Mucosa of rectum (tissue), 2 donors: ENCODE data around the gene SP6.

Experiments
- H3K27ac ChIP-seq, 2 donors: one replicate each; pipeline ENCODE4 v1.7.0; 2013; ENCODE audit warnings: inconsistent platforms in 2 of 2, low read depth in 2 of 2, low read length in 2 of 2
- H3K27me3 ChIP-seq, 2 donors: one replicate each; pipeline ENCODE4 v1.7.0; 2013; ENCODE audit warnings: low read length in 2 of 2; ENCODE audit not compliant: control insufficient read depth in 2 of 2, insufficient read depth in 2 of 2
- H3K36me3 ChIP-seq, 2 donors: one replicate each; pipeline ENCODE4 v1.7.0; 2013; ENCODE audit warnings: low read length in 2 of 2; ENCODE audit not compliant: control insufficient read depth in 2 of 2, insufficient read depth in 2 of 2
- H3K4me1 ChIP-seq, 2 donors: one replicate each; pipeline ENCODE4 v1.7.0; 2013; ENCODE audit warnings: low read length in 2 of 2, mild to moderate bottlenecking in 1 of 2; ENCODE audit not compliant: control insufficient read depth in 2 of 2, insufficient read depth in 2 of 2
- H3K4me3 ChIP-seq, 2 donors: one replicate each; pipeline ENCODE4 v1.7.0; 2013; ENCODE audit warnings: low read length in 2 of 2
- H3K9ac ChIP-seq, 2 donors: one replicate each; pipeline ENCODE4 v1.7.0; 2013; ENCODE audit warnings: low read length in 2 of 2, low read depth in 1 of 2, mild to moderate bottlenecking in 1 of 2
- H3K9me3 ChIP-seq, 2 donors: one replicate each; pipeline ENCODE4 v1.7.0; 2013; ENCODE audit warnings: low read length in 2 of 2; ENCODE audit not compliant: control insufficient read depth in 2 of 2
- donor health status: healthy.
- donor health status: Normal muscosa, but diverticular disease.

The SP6 gene

GRCh38 chr17:47836601-47837000 is 14.4 kb downstream of the SP6 start:
- Histone ChIP-seq H3K4me1 (peaks cover 17 to 19% of the 10 kb centered on the region in 2 donors), H3K9ac (no peak overlapping the region), H3K4me3 (no peak overlapping the region), H3K36me3 (peaks cover 12 to 17% of the 10 kb centered on the region in 2 donors), H3K27ac (no peak overlapping the region), H3K9me3 (no peaks in the 10 kb centered on the region), H3K27me3 (no peaks in the 10 kb centered on the region)

- no peak overlapping the region for H3K27ac ChIP-seq
Observed at GRCh38 chr17:47834756-47835155, 16.2 kb downstream of the SP6 start.

GRCh38 chr17:47831934-47832327 is 19.0 kb downstream of the SP6 start:
- H3K9ac ChIP-seq: peak overlapping the region; percentile 49 to 90
- peak overlapping the region; percentile 93 to 96 for H3K4me3 ChIP-seq
- H3K9me3 ChIP-seq: no peaks in the 10 kb centered on the region
- H3K27ac ChIP-seq: peak overlapping the region in 1 of 2 donors; percentile 43
- peaks cover 15 to 17% of the 10 kb centered on the region in 2 donors for H3K4me1 ChIP-seq
- no peaks in the 10 kb centered on the region for H3K27me3 ChIP-seq
- peaks cover 15 to 24% of the 10 kb centered on the region in 2 donors for H3K36me3 ChIP-seq

More at GRCh38 chr17:47834756-47835155, 16.2 kb downstream of the SP6 start:
- Histone ChIP-seq H3K36me3 (peaks cover 12 to 17% of the 10 kb centered on the region in 2 donors), H3K27me3 (no peaks in the 10 kb centered on the region), H3K9me3 (no peaks in the 10 kb centered on the region), H3K9ac (no peak overlapping the region), H3K4me3 (no peak overlapping the region), H3K4me1 (peaks cover 15 to 17% of the 10 kb centered on the region in 2 donors)

GRCh38 chr17:47831003-47831933 is 19.7 kb downstream of the SP6 start, which contains the start of the genes LRRC46 and MRPL10:
TSS of gene LRRC46 (plus strand) at chr17:47831670. CDS start at chr17:47831990, 320 bp downstream.
TSS of gene MRPL10 (minus strand) at chr17:47831541. CDS start at chr17:47831511, 30 bp downstream.
- Histone ChIP-seq H3K9me3 (no peaks in the 10 kb centered on the region), H3K36me3 (peaks cover 20 to 27% of the 10 kb centered on the region in 2 donors), H3K4me1 (peaks cover 15 to 17% of the 10 kb centered on the region in 2 donors), H3K27ac (peak within 1 kb of the TSS; percentile 81 to 83), H3K9ac (peak within 1 kb of the TSS; percentile 79 to 90), H3K4me3 (peak within 1 kb of the TSS; percentile 93 to 96), H3K27me3 (no peaks in the 10 kb centered on the region)

- Histone ChIP-seq H3K9me3 (no peaks in the 10 kb centered on the region), H3K36me3 (peaks cover 19 to 24% of the 10 kb centered on the region in 2 donors), H3K9ac (peak overlapping the region; percentile 79 to 90), H3K27ac (peak overlapping the region; percentile 81 to 83), H3K4me3 (peak overlapping the region; percentile 93 to 96), H3K27me3 (no peaks in the 10 kb centered on the region), H3K4me1 (peaks cover 15 to 17% of the 10 kb centered on the region in 2 donors)
Observed at GRCh38 chr17:47830396-47831002, 20.5 kb downstream of the SP6 start.

- H3K9ac ChIP-seq: no peak overlapping the region
- H3K4me1 ChIP-seq: peaks cover 15 to 17% of the 10 kb centered on the region in 2 donors
- peak overlapping the region in 1 of 2 donors; percentile 81 for H3K27ac ChIP-seq
- no peaks in the 10 kb centered on the region for H3K9me3 ChIP-seq
- H3K36me3 ChIP-seq: peaks cover 23 to 28% of the 10 kb centered on the region in 2 donors
- H3K4me3 ChIP-seq: peak overlapping the region in 1 of 2 donors; percentile 93
- H3K27me3 ChIP-seq: no peaks in the 10 kb centered on the region
Observed at GRCh38 chr17:47829870-47830269, 21.1 kb downstream of the SP6 start.

GRCh38 chr17:47823519-47823918 is 27.4 kb downstream of the SP6 start:
- Histone ChIP-seq H3K27ac (no peak overlapping the region), H3K36me3 (peaks cover 43 to 47% of the 10 kb centered on the region in 2 donors), H3K4me1 (peaks cover 25 to 27% of the 10 kb centered on the region in 2 donors), H3K27me3 (no peaks in the 10 kb centered on the region), H3K9me3 (no peaks in the 10 kb centered on the region), H3K4me3 (no peak overlapping the region), H3K9ac (no peak overlapping the region)

- H3K4me1 ChIP-seq: peaks cover 25 to 27% of the 10 kb centered on the region in 2 donors
- H3K27ac ChIP-seq: no peak overlapping the region
- no peaks in the 10 kb centered on the region for H3K9me3 ChIP-seq
- no peak overlapping the region for H3K9ac ChIP-seq
- no peaks in the 10 kb centered on the region for H3K27me3 ChIP-seq
- H3K36me3 ChIP-seq: peaks cover 47 to 50% of the 10 kb centered on the region in 2 donors
- no peak overlapping the region for H3K4me3 ChIP-seq
Observed at GRCh38 chr17:47822785-47823184, 28.2 kb downstream of the SP6 start.

- peaks cover 49 to 52% of the 10 kb centered on the region in 2 donors for H3K36me3 ChIP-seq
- no peaks in the 10 kb centered on the region for H3K27me3 ChIP-seq
- H3K9me3 ChIP-seq: no peaks in the 10 kb centered on the region
- H3K4me1 ChIP-seq: peaks cover 25 to 27% of the 10 kb centered on the region in 2 donors
- peak within 1 kb of the TSS; percentile 91 for H3K27ac ChIP-seq
- peak within 1 kb of the TSS; percentile 77 to 95 for H3K4me3 ChIP-seq
- peak within 1 kb of the TSS; percentile 86 to 89 for H3K9ac ChIP-seq
Observed at GRCh38 chr17:47821424-47822391, 29.3 kb downstream of the SP6 start, which contains the start of gene OSBPL7. TSS of gene OSBPL7 (minus strand) at chr17:47821794. CDS start at chr17:47820278, 1,516 bp downstream.
